H1 (cell line): ENCODE data around the gene CHD5.

Source experiments
- CHD2 ChIP-seq: IDR thresholded peaks from 2 replicates; pipeline ENCODE4 v1.6.1; 2012; ENCODE audit warnings: low read length, improper control_type of control experiment
- CHD7 ChIP-seq: fragments of 300-600 bp; sonication (generic); IDR thresholded peaks from 2 replicates; pipeline ENCODE4 v1.7.1; 2012; ENCODE audit warnings: low read length, moderate library complexity, mild to moderate bottlenecking, inconsistent platforms; ENCODE audit not compliant: insufficient replicate concordance
- EZH2 ChIP-seq: fragments of 200-600 bp; sonication (generic); IDR thresholded peaks from 2 replicates; pipeline ENCODE4 v1.7.1; 2012; ENCODE audit warnings: low read depth, mild to moderate bottlenecking, moderate library complexity, low read length, inconsistent platforms; ENCODE audit not compliant: severe bottlenecking
- POLR2A ChIP-seq, 2 experiments: IDR thresholded peaks; 1 replicate in 1 of 2; 2 replicates in 1 of 2; pipeline ENCODE4 v1.6.1; 2011; ENCODE audit warnings: low read depth in 2 of 2, low read length in 2 of 2, mild to moderate bottlenecking in 2 of 2; ENCODE audit errors: control extremely low read depth in 1 of 2
- RAD21 ChIP-seq, 2 experiments: IDR thresholded peaks in 1 of 2; conservative IDR thresholded peaks in 1 of 2; 2 replicates each; pipeline ENCODE4 v1.6.1; 2011; ENCODE audit warnings: low read depth in 2 of 2, low read length in 2 of 2, improper control_type of control experiment in 1 of 2, inconsistent platforms in 1 of 2, mild to moderate bottlenecking in 1 of 2, moderate library complexity in 1 of 2
- RXRA ChIP-seq: IDR thresholded peaks from 2 replicates; pipeline ENCODE4 v1.6.1; 2011; ENCODE audit warnings: low read depth, mild to moderate bottlenecking, low read length, moderate library complexity; ENCODE audit not compliant: insufficient read depth
- TAF1 ChIP-seq: IDR thresholded peaks from 2 replicates; pipeline ENCODE4 v1.6.1; 2011; ENCODE audit warnings: mild to moderate bottlenecking, low read depth, low read length
- TF ChIP-seq, protein P1 (sequence below), 3 experiments: IDR thresholded peaks; 1 replicate in 2 of 3; 2 replicates in 1 of 3; pipeline versions ENCODE4 v1.5.1 to v1.6.1; 2011; ENCODE audit warnings: low read length in 3 of 3, mild to moderate bottlenecking in 3 of 3, inconsistent platforms in 2 of 3, low read depth in 1 of 3, moderate library complexity in 1 of 3; ENCODE audit not compliant: insufficient read depth in 1 of 3; ENCODE audit errors: control extremely low read depth in 1 of 3

DNA sequence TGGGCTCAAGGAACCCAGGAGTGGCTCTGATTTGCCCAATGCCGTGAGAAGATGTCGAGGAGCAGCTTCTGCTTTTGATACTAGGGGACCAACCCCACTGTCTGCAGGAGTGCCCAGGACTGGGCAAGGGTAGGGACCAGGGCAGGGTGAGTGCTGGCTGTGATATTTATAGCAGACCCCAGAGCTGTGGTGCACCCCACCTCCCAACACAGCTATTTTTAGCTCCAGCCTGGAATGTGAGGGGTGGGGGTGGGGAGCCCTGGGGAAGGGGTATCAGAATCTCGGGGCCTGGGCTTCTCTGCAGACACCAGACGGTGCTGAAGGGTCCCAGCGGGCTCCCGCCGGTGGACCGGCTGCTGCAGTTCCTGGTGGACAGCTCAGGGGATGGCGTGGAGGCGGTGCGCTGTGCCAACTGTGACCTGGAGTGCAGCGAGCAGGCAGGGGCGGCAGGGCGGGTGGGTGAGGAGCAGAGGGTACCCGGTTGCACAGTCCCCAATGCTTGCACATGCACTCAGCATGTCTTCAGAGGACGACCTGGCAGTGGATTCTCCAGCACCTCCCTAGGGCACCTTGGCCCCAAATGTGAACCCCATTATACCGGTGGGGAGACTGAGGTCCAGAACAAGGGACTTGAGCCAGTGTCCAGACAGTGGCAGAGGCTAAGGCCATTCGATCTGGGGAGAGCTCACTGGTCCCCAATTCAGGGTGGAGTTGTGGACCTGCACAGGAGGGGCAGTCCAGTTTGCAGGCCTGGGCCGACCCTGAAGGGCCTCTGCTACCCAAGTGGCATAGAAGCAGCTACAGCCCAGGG is 27.2 kb upstream of the CHD5 start:
- TF ChIP-seq CHD7, result no peak
- TF ChIP-seq, protein P1, sequence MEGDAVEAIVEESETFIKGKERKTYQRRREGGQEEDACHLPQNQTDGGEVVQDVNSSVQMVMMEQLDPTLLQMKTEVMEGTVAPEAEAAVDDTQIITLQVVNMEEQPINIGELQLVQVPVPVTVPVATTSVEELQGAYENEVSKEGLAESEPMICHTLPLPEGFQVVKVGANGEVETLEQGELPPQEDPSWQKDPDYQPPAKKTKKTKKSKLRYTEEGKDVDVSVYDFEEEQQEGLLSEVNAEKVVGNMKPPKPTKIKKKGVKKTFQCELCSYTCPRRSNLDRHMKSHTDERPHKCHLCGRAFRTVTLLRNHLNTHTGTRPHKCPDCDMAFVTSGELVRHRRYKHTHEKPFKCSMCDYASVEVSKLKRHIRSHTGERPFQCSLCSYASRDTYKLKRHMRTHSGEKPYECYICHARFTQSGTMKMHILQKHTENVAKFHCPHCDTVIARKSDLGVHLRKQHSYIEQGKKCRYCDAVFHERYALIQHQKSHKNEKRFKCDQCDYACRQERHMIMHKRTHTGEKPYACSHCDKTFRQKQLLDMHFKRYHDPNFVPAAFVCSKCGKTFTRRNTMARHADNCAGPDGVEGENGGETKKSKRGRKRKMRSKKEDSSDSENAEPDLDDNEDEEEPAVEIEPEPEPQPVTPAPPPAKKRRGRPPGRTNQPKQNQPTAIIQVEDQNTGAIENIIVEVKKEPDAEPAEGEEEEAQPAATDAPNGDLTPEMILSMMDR (IDR thresholded peaks at IDR 0.05; ENCODE audit: control extremely low read depth in 1 of 3, insufficient read depth in 1 of 3, low read depth in 1 of 3, low read length in 3 of 3), result no peak
- no peak for TF ChIP-seq RAD21 (IDR thresholded peaks at IDR 0.05 in 1 of 2, conservative IDR thresholded peaks at IDR 0.05 in 1 of 2; ENCODE audit: low read depth in 2 of 2, low read length in 2 of 2)
- no peak for TF ChIP-seq RXRA
- no peak for TF ChIP-seq TAF1
- no peak for TF ChIP-seq POLR2A (IDR thresholded peaks at IDR 0.05; ENCODE audit: control extremely low read depth in 1 of 2, low read depth in 2 of 2, low read length in 2 of 2)
- no peak for TF ChIP-seq EZH2
- no peak for TF ChIP-seq CHD2
